ENCODE measurements around the gene RNF149. TPM values are rescaled to one million over a fixed set of nuclear protein-coding genes. Genes with fewer than 3 reads are reported as not detected.

The RNF149 gene
- total RNA-seq, 1 donor: 73.1 TPM

DNA sequence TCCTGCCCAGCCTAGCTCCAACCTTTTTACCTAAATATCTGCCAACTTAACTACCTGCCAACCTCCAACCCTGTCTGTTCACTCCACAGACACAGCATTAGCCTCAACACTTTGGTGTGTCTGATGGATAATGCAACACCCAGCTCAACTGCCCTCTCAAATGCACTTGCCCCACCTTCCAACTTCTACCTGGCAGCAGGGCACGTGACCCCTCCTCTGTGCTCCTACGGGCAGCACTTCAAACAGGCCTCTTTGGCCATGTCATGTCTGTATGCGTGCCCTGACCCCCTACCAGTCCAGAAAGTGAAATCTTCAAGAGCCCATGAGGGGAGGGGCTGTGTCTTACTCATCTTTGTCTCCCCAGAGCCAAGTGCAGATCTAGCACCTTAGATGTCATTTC lies 25.5 kb downstream of the RNF149 start:
- Histone ChIP-seq H4K20me1 (ENCODE audit: insufficient read depth, low read length) (no peaks in the 10 kb centered on the region), H3K27ac (ENCODE audit: low read depth, low read length) (no peak overlapping the region), H3K4me2 (ENCODE audit: insufficient read depth, low read length) (no peak overlapping the region), H2AFZ (ENCODE audit: low read length) (no peak overlapping the region), H3K4me3 (ENCODE audit: insufficient read depth, low read length) (no peak overlapping the region), H3K36me3 (ENCODE audit: insufficient read depth, low read length) (peaks cover 62% of the 10 kb centered on the region), H3K79me2 (ENCODE audit: insufficient read depth, low read length) (peaks cover 8% of the 10 kb centered on the region), H3K27me3 (ENCODE audit: insufficient read depth, low read length) (no peaks in the 10 kb centered on the region), H3K4me1 (ENCODE audit: insufficient read depth, low read length) (no peaks in the 10 kb centered on the region), H3K9me3 (ENCODE audit: low read depth, low read length) (no peaks in the 10 kb centered on the region)
- no peak for DNase-seq (ENCODE audit: insufficient read length, low spot score, missing footprints)
- TF ChIP-seq, protein P1, sequence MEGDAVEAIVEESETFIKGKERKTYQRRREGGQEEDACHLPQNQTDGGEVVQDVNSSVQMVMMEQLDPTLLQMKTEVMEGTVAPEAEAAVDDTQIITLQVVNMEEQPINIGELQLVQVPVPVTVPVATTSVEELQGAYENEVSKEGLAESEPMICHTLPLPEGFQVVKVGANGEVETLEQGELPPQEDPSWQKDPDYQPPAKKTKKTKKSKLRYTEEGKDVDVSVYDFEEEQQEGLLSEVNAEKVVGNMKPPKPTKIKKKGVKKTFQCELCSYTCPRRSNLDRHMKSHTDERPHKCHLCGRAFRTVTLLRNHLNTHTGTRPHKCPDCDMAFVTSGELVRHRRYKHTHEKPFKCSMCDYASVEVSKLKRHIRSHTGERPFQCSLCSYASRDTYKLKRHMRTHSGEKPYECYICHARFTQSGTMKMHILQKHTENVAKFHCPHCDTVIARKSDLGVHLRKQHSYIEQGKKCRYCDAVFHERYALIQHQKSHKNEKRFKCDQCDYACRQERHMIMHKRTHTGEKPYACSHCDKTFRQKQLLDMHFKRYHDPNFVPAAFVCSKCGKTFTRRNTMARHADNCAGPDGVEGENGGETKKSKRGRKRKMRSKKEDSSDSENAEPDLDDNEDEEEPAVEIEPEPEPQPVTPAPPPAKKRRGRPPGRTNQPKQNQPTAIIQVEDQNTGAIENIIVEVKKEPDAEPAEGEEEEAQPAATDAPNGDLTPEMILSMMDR (IDR thresholded peaks at IDR 0.05; ENCODE audit: extremely low read depth, low read depth, low read length): no peak

DNA sequence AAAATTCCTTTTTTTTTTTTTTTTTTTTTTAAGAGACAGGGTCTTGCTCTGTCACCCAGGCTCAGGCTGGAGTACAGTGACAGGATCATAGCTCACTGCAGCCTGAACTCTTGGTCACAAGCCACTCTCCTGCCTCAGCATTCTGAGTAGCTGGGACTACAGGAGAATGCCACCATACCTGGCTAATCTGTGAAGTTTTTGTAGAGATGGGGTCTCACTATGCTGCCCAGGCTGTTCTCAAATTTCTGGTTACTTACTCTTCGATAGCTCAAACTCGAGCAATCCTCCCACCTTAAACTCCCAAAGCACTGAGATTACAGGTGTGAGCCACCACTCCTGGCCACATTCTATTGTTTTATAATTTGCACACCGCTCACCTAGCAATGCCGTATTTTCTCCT lies 27.0 kb downstream of the RNF149 start:
- Histone ChIP-seq H3K4me2 (ENCODE audit: insufficient read depth, low read length) (no peak overlapping the region), H3K27me3 (ENCODE audit: insufficient read depth, low read length) (no peaks in the 10 kb centered on the region), H3K4me1 (ENCODE audit: insufficient read depth, low read length) (no peaks in the 10 kb centered on the region), H3K4me3 (ENCODE audit: insufficient read depth, low read length) (no peak overlapping the region), H3K79me2 (ENCODE audit: insufficient read depth, low read length) (peaks cover 6% of the 10 kb centered on the region), H4K20me1 (ENCODE audit: insufficient read depth, low read length) (no peaks in the 10 kb centered on the region), H2AFZ (ENCODE audit: low read length) (no peak overlapping the region), H3K9me3 (ENCODE audit: low read depth, low read length) (no peaks in the 10 kb centered on the region), H3K36me3 (ENCODE audit: insufficient read depth, low read length) (peaks cover 62% of the 10 kb centered on the region), H3K27ac (ENCODE audit: low read depth, low read length) (no peak overlapping the region)
- TF ChIP-seq, protein P1 (IDR thresholded peaks at IDR 0.05; ENCODE audit: extremely low read depth, low read depth, low read length): no peak
- no peak for DNase-seq (ENCODE audit: insufficient read length, low spot score, missing footprints)

DNA sequence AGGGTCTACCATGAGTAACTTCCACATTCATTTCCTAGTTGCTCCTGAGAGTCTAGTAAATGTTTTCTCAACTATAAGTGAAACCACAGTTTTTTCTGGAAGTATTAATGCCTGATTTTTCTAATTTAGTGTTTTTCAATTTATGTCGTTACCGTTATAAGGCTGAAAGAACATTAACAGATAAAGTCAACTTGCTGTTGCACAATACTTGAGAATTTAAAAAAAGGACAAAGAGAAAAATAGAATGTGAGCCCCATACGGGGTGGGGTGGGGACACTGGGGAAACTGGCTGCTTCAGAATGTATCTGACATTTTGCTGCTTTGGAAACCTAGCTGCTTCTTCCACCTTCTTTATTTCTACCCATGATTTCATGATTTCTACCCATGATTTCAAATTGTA lies 29.6 kb downstream of the RNF149 start:
- Histone ChIP-seq H3K4me2 (ENCODE audit: insufficient read depth, low read length) (no peak overlapping the region), H3K27ac (ENCODE audit: low read depth, low read length) (no peak overlapping the region), H3K9me3 (ENCODE audit: low read depth, low read length) (no peaks in the 10 kb centered on the region), H2AFZ (ENCODE audit: low read length) (no peak overlapping the region), H3K79me2 (ENCODE audit: insufficient read depth, low read length) (peaks cover 6% of the 10 kb centered on the region), H3K4me1 (ENCODE audit: insufficient read depth, low read length) (no peaks in the 10 kb centered on the region), H3K36me3 (ENCODE audit: insufficient read depth, low read length) (peaks cover 58% of the 10 kb centered on the region), H3K27me3 (ENCODE audit: insufficient read depth, low read length) (no peaks in the 10 kb centered on the region), H4K20me1 (ENCODE audit: insufficient read depth, low read length) (no peaks in the 10 kb centered on the region), H3K4me3 (ENCODE audit: insufficient read depth, low read length) (no peak overlapping the region)
- TF ChIP-seq, protein P1 (IDR thresholded peaks at IDR 0.05; ENCODE audit: extremely low read depth, low read depth, low read length): no peak
- no peak for DNase-seq (ENCODE audit: insufficient read length, low spot score, missing footprints)

DNA sequence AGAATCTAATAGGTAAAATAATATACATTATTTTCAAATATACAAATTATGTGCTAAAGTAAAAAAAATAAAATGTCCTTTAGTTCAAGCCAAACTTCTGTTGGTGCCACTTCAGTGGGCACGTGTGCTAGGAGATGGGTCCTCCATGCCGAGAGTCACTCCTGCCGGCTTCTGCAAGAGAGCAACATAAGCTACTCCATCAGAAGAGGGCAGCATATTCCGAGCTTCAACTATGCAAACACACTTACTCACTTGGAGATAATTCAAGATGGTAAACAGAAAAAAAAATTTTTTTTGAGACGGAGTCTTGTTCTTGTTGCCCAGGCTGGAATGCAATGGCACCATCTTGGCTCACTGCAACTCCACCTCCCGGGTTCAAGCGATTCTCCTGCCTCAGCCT lies 31.4 kb downstream of the RNF149 start:
- TF ChIP-seq, protein P1 (IDR thresholded peaks at IDR 0.05; ENCODE audit: extremely low read depth, low read depth, low read length): peak; percentile 31
- DNase-seq (ENCODE audit: insufficient read length, low spot score, missing footprints): peak; percentile 80
- Histone ChIP-seq H2AFZ (ENCODE audit: low read length) (no peak overlapping the region), H3K4me1 (ENCODE audit: insufficient read depth, low read length) (no peaks in the 10 kb centered on the region), H3K36me3 (ENCODE audit: insufficient read depth, low read length) (peaks cover 47% of the 10 kb centered on the region), H3K27ac (ENCODE audit: low read depth, low read length) (no peak overlapping the region), H3K4me2 (ENCODE audit: insufficient read depth, low read length) (no peak overlapping the region), H3K9me3 (ENCODE audit: low read depth, low read length) (no peaks in the 10 kb centered on the region), H4K20me1 (ENCODE audit: insufficient read depth, low read length) (no peaks in the 10 kb centered on the region), H3K27me3 (ENCODE audit: insufficient read depth, low read length) (no peaks in the 10 kb centered on the region), H3K4me3 (ENCODE audit: insufficient read depth, low read length) (no peak overlapping the region), H3K79me2 (ENCODE audit: insufficient read depth, low read length) (no peaks in the 10 kb centered on the region)

Measured in osteoblast (primary cell).